ENCODE measurements around the gene DENND4C. TPM values are rescaled to one million over a fixed set of nuclear protein-coding genes. Genes with fewer than 3 reads are reported as not detected.

DENND4C gene
- total RNA-seq, 1 experiment from 2014 or later: 22.6 TPM

DNA sequence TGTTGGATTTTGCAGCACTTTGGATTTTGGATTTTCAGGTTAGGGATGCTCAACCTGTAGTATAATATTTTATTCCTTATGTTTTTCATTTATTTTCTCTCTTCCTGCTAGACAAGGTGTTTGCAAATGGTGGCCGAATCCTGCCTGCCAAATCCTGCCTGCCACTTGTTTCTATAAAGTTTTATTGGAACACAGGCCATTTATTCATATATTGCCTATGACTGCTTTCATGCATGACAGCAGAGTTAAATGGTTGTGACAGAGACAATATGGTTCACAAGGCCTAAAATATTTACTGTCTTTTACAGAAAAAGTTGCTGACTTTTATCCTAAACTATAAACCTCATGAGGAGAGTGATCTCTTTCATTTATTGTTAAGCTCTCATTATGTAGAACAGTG lies 72.7 kb downstream of the DENND4C start:
- DNase-seq (ENCODE audit: low spot score): no peak
- no peaks in the 10 kb centered on the region for H3K9me3 Mint-ChIP-seq
- CTCF ChIA-PET: no interaction called here
- H3K27me3 Mint-ChIP-seq (ENCODE audit: low read depth): no peaks in the 10 kb centered on the region
- POLR2A ChIA-PET: no interaction called here
- no peak overlapping the region for H3K27ac Mint-ChIP-seq
- H3K36me3 Mint-ChIP-seq: peaks cover 31% of the 10 kb centered on the region
- H3K4me3 Mint-ChIP-seq: no peak overlapping the region
- ATAC-seq: no peak
- H3K4me1 Mint-ChIP-seq: no peaks in the 10 kb centered on the region
- TF ChIP-seq NR3C1 (CRISPR knock-in tag; conservative IDR thresholded peaks at IDR 0.05; ENCODE audit: low read depth) (no peak), ZNF671 (CRISPR knock-in tag; IDR thresholded peaks at IDR 0.05) (no peak), NFYB (CRISPR knock-in tag; conservative IDR thresholded peaks at IDR 0.05; ENCODE audit: low read depth) (no peak), ELF4 (CRISPR knock-in tag; IDR thresholded peaks at IDR 0.05; ENCODE audit: low read depth) (no peak), ZNF263 (CRISPR knock-in tag; IDR thresholded peaks at IDR 0.05; ENCODE audit: low read depth) (no peak), ZNF317 (CRISPR knock-in tag; IDR thresholded peaks at IDR 0.05; ENCODE audit: borderline replicate concordance, low read depth) (no peak), SMAD3 (CRISPR knock-in tag; IDR thresholded peaks at IDR 0.05; ENCODE audit: borderline replicate concordance) (no peak), SMAD4 (CRISPR knock-in tag; IDR thresholded peaks at IDR 0.05) (no peak), ESRRA (CRISPR knock-in tag; IDR thresholded peaks at IDR 0.05; ENCODE audit: borderline replicate concordance) (no peak), RORB (CRISPR knock-in tag; IDR thresholded peaks at IDR 0.05) (no peak), NR2C2 (CRISPR knock-in tag; IDR thresholded peaks at IDR 0.05) (no peak), NFE2L1 (CRISPR knock-in tag; IDR thresholded peaks at IDR 0.05) (no peak), CBFB (CRISPR knock-in tag; IDR thresholded peaks at IDR 0.05; ENCODE audit: low read depth) (no peak), ZNF219 (CRISPR knock-in tag; IDR thresholded peaks at IDR 0.05; ENCODE audit: borderline replicate concordance) (no peak)
- TF ChIP-seq, protein P1, sequence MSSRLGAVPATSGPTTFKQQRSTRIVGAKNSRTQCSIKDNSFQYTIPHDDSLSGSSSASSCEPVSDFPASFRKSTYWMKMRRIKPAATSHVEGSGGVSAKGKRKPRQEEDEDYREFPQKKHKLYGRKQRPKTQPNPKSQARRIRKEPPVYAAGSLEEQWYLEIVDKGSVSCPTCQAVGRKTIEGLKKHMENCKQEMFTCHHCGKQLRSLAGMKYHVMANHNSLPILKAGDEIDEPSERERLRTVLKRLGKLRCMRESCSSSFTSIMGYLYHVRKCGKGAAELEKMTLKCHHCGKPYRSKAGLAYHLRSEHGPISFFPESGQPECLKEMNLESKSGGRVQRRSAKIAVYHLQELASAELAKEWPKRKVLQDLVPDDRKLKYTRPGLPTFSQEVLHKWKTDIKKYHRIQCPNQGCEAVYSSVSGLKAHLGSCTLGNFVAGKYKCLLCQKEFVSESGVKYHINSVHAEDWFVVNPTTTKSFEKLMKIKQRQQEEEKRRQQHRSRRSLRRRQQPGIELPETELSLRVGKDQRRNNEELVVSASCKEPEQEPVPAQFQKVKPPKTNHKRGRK (CRISPR knock-in tag; IDR thresholded peaks at IDR 0.05; ENCODE audit: borderline replicate concordance): no peak
- TF ChIP-seq, protein P2, sequence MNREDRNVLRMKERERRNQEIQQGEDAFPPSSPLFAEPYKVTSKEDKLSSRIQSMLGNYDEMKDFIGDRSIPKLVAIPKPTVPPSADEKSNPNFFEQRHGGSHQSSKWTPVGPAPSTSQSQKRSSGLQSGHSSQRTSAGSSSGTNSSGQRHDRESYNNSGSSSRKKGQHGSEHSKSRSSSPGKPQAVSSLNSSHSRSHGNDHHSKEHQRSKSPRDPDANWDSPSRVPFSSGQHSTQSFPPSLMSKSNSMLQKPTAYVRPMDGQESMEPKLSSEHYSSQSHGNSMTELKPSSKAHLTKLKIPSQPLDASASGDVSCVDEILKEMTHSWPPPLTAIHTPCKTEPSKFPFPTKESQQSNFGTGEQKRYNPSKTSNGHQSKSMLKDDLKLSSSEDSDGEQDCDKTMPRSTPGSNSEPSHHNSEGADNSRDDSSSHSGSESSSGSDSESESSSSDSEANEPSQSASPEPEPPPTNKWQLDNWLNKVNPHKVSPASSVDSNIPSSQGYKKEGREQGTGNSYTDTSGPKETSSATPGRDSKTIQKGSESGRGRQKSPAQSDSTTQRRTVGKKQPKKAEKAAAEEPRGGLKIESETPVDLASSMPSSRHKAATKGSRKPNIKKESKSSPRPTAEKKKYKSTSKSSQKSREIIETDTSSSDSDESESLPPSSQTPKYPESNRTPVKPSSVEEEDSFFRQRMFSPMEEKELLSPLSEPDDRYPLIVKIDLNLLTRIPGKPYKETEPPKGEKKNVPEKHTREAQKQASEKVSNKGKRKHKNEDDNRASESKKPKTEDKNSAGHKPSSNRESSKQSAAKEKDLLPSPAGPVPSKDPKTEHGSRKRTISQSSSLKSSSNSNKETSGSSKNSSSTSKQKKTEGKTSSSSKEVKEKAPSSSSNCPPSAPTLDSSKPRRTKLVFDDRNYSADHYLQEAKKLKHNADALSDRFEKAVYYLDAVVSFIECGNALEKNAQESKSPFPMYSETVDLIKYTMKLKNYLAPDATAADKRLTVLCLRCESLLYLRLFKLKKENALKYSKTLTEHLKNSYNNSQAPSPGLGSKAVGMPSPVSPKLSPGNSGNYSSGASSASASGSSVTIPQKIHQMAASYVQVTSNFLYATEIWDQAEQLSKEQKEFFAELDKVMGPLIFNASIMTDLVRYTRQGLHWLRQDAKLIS (CRISPR knock-in tag; IDR thresholded peaks at IDR 0.05; ENCODE audit: borderline replicate concordance): no peak
- TF ChIP-seq, protein P3, sequence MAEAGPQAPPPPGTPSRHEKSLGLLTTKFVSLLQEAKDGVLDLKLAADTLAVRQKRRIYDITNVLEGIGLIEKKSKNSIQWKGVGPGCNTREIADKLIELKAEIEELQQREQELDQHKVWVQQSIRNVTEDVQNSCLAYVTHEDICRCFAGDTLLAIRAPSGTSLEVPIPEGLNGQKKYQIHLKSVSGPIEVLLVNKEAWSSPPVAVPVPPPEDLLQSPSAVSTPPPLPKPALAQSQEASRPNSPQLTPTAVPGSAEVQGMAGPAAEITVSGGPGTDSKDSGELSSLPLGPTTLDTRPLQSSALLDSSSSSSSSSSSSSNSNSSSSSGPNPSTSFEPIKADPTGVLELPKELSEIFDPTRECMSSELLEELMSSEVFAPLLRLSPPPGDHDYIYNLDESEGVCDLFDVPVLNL (CRISPR knock-in tag; IDR thresholded peaks at IDR 0.05; ENCODE audit: borderline replicate concordance, low read depth): no peak
- TF ChIP-seq, protein P4, sequence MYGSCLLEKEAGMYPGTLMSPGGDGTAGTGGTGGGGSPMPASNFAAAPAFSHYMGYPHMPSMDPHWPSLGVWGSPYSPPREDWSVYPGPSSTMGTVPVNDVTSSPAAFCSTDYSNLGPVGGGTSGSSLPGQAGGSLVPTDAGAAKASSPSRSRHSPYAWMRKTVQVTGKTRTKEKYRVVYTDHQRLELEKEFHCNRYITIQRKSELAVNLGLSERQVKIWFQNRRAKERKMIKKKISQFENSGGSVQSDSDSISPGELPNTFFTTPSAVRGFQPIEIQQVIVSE (CRISPR knock-in tag; IDR thresholded peaks at IDR 0.05; ENCODE audit: borderline replicate concordance): no peak

DNA sequence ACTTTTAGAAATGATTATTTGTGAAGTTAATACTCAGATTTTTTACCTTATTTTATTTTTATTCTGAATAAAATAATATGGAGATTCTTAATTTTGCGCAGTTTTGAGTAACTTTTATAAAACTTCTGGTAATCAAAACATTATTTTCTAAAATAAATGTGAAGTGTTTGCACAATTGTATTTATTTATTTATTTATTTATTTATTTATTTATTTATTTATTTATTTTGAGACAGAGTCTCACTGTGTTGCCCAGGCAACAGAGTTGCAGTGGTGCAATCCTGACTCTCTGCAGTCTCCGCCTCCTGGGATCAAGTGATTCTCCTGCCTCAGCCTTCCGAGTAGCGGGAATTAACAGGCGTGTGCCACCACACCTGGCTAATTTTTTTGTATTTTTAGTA lies 76.1 kb downstream of the DENND4C start:
- DNase-seq (ENCODE audit: low spot score) (no peak), ATAC-seq (no peak)
- POLR2A ChIA-PET: no interaction called here
- H3K36me3 Mint-ChIP-seq: peaks cover 21% of the 10 kb centered on the region
- H3K4me3 Mint-ChIP-seq: no peak overlapping the region
- no peak overlapping the region for H3K27ac Mint-ChIP-seq
- TF ChIP-seq, protein P2 (CRISPR knock-in tag; IDR thresholded peaks at IDR 0.05; ENCODE audit: borderline replicate concordance): no peak
- TF ChIP-seq ZNF416 (CRISPR knock-in tag; IDR thresholded peaks at IDR 0.05): no peak
- TF ChIP-seq TEAD4 (CRISPR knock-in tag; IDR thresholded peaks at IDR 0.05): no peak
- TF ChIP-seq JAZF1 (CRISPR knock-in tag; IDR thresholded peaks at IDR 0.05): no peak
- CTCF ChIA-PET: no interaction called here
- no peaks in the 10 kb centered on the region for H3K9me3 Mint-ChIP-seq
- H3K4me1 Mint-ChIP-seq: no peaks in the 10 kb centered on the region
- no peaks in the 10 kb centered on the region for H3K27me3 Mint-ChIP-seq (ENCODE audit: low read depth)

Data from WTC11 (cell line).